Loucy (cell line): ENCODE measurements around the gene SEMA5A.

ENCODE experiments used
- EZH2phosphoT487 ChIP-seq: fragments of 200-600 bp; IDR thresholded peaks from 2 replicates; pipeline ENCODE4 v1.6.1; 2018; ENCODE audit warnings: antibody characterized with exemption, mild to moderate bottlenecking, moderate library complexity, borderline replicate concordance
- TF ChIP-seq, protein P1 (sequence below): fragments of 200-600 bp; sonication (generic); conservative IDR thresholded peaks from 2 replicates; pipeline ENCODE4 v1.5.1; 2014; ENCODE audit warnings: mild to moderate bottlenecking, antibody characterized with exemption, low read length

DNA sequence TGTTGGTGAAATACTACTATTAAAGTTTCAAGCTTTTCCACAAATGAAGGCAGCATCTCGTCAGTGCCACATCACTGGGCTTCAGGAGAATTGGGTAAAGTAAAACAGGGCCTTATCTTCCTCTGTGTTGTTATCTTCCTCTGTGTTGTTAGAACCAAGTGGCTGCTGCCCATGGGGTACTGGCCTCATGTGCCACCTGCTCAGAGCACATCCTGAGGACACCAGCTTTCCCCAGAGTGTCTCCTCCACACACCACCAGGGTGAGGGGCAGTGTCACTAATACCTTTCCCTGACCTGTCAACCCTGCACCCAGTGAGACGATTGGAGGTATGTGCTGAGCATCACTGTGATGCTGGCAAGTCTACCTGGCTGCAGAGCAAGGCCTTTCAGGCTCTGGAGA lies 499.9 kb downstream of the SEMA5A start:
- TF ChIP-seq, protein P1, sequence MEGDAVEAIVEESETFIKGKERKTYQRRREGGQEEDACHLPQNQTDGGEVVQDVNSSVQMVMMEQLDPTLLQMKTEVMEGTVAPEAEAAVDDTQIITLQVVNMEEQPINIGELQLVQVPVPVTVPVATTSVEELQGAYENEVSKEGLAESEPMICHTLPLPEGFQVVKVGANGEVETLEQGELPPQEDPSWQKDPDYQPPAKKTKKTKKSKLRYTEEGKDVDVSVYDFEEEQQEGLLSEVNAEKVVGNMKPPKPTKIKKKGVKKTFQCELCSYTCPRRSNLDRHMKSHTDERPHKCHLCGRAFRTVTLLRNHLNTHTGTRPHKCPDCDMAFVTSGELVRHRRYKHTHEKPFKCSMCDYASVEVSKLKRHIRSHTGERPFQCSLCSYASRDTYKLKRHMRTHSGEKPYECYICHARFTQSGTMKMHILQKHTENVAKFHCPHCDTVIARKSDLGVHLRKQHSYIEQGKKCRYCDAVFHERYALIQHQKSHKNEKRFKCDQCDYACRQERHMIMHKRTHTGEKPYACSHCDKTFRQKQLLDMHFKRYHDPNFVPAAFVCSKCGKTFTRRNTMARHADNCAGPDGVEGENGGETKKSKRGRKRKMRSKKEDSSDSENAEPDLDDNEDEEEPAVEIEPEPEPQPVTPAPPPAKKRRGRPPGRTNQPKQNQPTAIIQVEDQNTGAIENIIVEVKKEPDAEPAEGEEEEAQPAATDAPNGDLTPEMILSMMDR, result no peak
- TF ChIP-seq EZH2phosphoT487, result no peak
